GM18951 (cell line): ENCODE data around the gene STAT3.

Experiments used
- POLR2A ChIP-seq: IDR thresholded peaks from 4 replicates; pipeline ENCODE4 v1.6.1; 2011; ENCODE audit warnings: mild to moderate bottlenecking; ENCODE audit not compliant: insufficient read length, insufficient read depth; ENCODE audit errors: extremely low read depth
- in situ Hi-C: fragments of 300-500 bp; cut with MboI; formaldehyde crosslinking; loops from one replicate; pipeline ENCODE4 v1.12.0; 2022; ENCODE audit warnings: low sequenced_read_pairs, mixed read lengths, inconsistent platforms; ENCODE audit not compliant: unreplicated experiment

Gene STAT3

GRCh38 chr17:42317266-42317845 is 70.9 kb downstream of the STAT3 start:
- in situ Hi-C loops = no loop called here
- no peak for TF ChIP-seq POLR2A

GRCh38 chr17:42316755-42317154 is 71.5 kb downstream of the STAT3 start:
- no peak for TF ChIP-seq POLR2A
- in situ Hi-C loops = no loop called here

- TF ChIP-seq POLR2A = no peak
- in situ Hi-C loops = no loop called here
These were observed 72.7 kb downstream of the STAT3 start for GRCh38 chr17:42315402-42316156.

- in situ Hi-C loops = no loop called here
- TF ChIP-seq POLR2A = no peak
These were observed 74.3 kb downstream of the STAT3 start for GRCh38 chr17:42313773-42314566.

- in situ Hi-C loops = no loop called here
- no peak for TF ChIP-seq POLR2A
These were observed 74.9 kb downstream of the STAT3 start for GRCh38 chr17:42313389-42313772.

GRCh38 chr17:42312285-42313130 is 75.7 kb downstream of the STAT3 start:
- in situ Hi-C loops = no loop called here
- peak; percentile 37 for TF ChIP-seq POLR2A

GRCh38 chr17:42312035-42312284 is 76.3 kb downstream of the STAT3 start:
- in situ Hi-C loops = no loop called here
- no peak for TF ChIP-seq POLR2A

GRCh38 chr17:42311240-42312034 is 76.8 kb downstream of the STAT3 start:
- no peak for TF ChIP-seq POLR2A
- in situ Hi-C loops = no loop called here

- in situ Hi-C loops = no loop called here
- TF ChIP-seq POLR2A = no peak
These were observed 77.4 kb downstream of the STAT3 start for GRCh38 chr17:42310787-42311215.

- no peak for TF ChIP-seq POLR2A
These were observed 78.1 kb downstream of the STAT3 start for GRCh38 chr17:42309986-42310786.

GRCh38 chr17:42309142-42309541 is 79.1 kb downstream of the STAT3 start:
- in situ Hi-C loops = no loop called here
- no peak for TF ChIP-seq POLR2A

More at GRCh38 chr17:42309986-42310786, 78.1 kb downstream of the STAT3 start:
- in situ Hi-C loops = no loop called here

GRCh38 chr17:42308446-42308845 is 79.8 kb downstream of the STAT3 start:
- no peak for TF ChIP-seq POLR2A
- in situ Hi-C loops = no loop called here
